AG04450 (cell line): ENCODE data around the gene HMG20B. TPM values are rescaled to one million over a fixed set of nuclear protein-coding genes. Genes with fewer than 3 reads are reported as not detected.

Experiments
- CTCF ChIA-PET: fragments of 300-600, 350-600 bp; formaldehyde crosslinking; extraction: SDS; loops from one replicate; lab custom pipeline; 2022; ENCODE audit warnings: antibody characterized with exemption, inconsistent platforms; lab: Charles Lee
- POLR2A ChIA-PET: fragments of 350-600 bp; formaldehyde crosslinking; extraction: SDS; loops from one replicate; lab custom pipeline; 2021; ENCODE audit warnings: antibody characterized with exemption, inconsistent platforms; lab: Yijun Ruan, JAX
- DNase-seq: peaks from one replicate; pipeline ENCODE4 v3.0.0-alpha.2; 2011; ENCODE audit warnings: low read depth, low spot score
- H3K27ac ChIP-seq: one replicate; pipeline ENCODE4 v1.5.1; 2012; ENCODE audit warnings: low read depth, low read length, control low read depth
- H3K27me3 ChIP-seq: one replicate; pipeline ENCODE4 v1.6.0; 2012; ENCODE audit warnings: low read length; ENCODE audit not compliant: control insufficient read depth, insufficient read depth
- H3K4me3 ChIP-seq: 2 replicates; pipeline ENCODE4 v1.5.1; 2011; ENCODE audit warnings: mild to moderate bottlenecking, low read depth, low read length, control low read depth
- H3K9me3 ChIP-seq: 2 replicates; pipeline ENCODE4 v1.5.1; 2012; ENCODE audit warnings: low read length; ENCODE audit not compliant: control insufficient read depth, insufficient read depth
- CTCF ChIP-seq: IDR thresholded peaks from 2 replicates; pipeline ENCODE4 v1.5.1; 2011; ENCODE audit warnings: low read depth, low read length, control low read depth, inconsistent platforms
- polyA plus RNA-seq: library from polyadenylated mRNA; depleted of rRNA; stranded (reverse); fragments of >200 nt; gene quantifications from 2 replicates; pipeline ENCODE4 v1.2.3, GENCODE V29; 2011

The HMG20B gene
- polyA plus RNA-seq, 1 experiment, result 30.5 TPM

GRCh38 chr19:3620817-3621547 is 48.2 kb downstream of the HMG20B start:
- no peak overlapping the region for H3K27ac ChIP-seq
- CTCF ChIA-PET, result no interaction called here
- no peaks in the 10 kb centered on the region; the same call in 1 of the 2 replicates for H3K9me3 ChIP-seq
- no peak for DNase-seq
- H3K4me3 ChIP-seq, result no peak overlapping the region
- POLR2A ChIA-PET, result no interaction called here
- no peak for TF ChIP-seq CTCF
- no peaks in the 10 kb centered on the region for H3K27me3 ChIP-seq

DNA sequence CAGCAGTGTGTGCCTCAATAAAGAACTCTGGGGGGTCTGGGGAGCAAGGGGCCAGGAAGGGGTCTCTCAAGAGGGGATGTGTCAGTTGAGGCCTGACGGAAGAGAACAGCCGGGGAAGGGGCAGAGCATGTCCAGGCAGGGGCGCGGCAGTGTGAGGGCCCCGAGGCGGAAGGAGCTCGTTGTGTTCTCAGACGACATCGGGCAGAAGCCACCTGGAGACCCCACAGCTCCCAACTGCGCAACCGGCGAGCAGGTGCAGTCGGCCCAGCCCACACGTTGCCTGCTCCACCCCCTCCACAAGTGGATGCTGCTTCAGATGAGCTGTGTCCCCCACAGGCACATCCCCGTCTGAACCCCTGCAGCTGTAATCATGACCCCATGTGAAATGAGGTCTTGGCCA is 48.9 kb downstream of the HMG20B start:
- DNase-seq, result no peak
- ChIA-PET POLR2A (no interaction called here), CTCF (no interaction called here)
- H3K27ac ChIP-seq, result no peak overlapping the region
- no peaks in the 10 kb centered on the region; the same call in 1 of the 2 replicates for H3K9me3 ChIP-seq
- H3K27me3 ChIP-seq, result no peaks in the 10 kb centered on the region
- no peak overlapping the region for H3K4me3 ChIP-seq
- TF ChIP-seq CTCF, result no peak

DNA sequence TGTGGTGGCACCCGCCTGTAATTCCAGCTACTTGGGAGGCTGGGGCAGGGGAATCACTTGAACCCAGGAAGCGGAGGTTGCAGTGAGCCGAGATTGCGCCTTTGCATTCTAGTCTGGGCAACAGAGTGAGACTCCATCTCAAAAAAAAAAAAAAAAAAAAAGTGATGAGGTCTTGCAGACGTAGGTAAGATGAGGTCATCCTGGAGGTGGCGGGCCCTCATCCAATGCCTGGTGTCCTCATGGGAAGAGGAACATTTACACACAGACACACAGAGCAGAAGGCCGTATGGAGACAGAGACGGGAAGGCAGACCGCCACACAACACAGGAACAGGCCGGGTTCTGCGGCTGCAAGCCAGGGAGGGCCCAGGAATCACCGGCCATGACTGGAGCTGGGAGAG is 49.5 kb downstream of the HMG20B start:
- Histone ChIP-seq H3K4me3 (no peak overlapping the region), H3K27ac (no peak overlapping the region), H3K27me3 (no peaks in the 10 kb centered on the region), H3K9me3 (no peaks in the 10 kb centered on the region; the same call in 1 of the 2 replicates)
- CTCF ChIA-PET, result no interaction called here
- POLR2A ChIA-PET, result no interaction called here
- no peak for DNase-seq
- no peak for TF ChIP-seq CTCF

DNA sequence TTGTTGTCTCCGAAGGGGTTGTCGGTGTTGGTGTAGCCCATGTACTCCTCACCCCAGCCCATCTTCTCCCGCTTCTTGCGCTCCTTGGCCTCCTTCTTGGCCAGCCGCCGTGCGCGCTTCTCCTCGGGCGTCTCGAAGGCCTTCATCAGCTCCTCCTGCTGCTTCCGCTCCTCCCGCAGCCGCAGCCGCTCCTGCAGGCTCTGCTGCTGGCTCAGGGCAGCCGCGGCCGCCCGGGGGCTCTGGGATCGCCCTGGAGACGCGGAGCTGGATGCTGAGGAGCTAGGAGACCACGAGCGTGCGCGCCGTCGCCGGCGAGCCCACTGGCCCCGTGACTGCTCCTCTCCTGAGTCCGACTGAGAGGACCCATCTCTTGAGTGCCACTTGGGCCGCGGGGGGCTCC is 51.0 kb downstream of the HMG20B start:
- ChIA-PET POLR2A (no interaction called here), CTCF (no interaction called here)
- no peak overlapping the region for H3K27ac ChIP-seq
- no peak for TF ChIP-seq CTCF
- no peaks in the 10 kb centered on the region; the same call in 1 of the 2 replicates for H3K9me3 ChIP-seq
- DNase-seq, result no peak
- H3K4me3 ChIP-seq, result no peak overlapping the region
- H3K27me3 ChIP-seq, result no peaks in the 10 kb centered on the region

DNA sequence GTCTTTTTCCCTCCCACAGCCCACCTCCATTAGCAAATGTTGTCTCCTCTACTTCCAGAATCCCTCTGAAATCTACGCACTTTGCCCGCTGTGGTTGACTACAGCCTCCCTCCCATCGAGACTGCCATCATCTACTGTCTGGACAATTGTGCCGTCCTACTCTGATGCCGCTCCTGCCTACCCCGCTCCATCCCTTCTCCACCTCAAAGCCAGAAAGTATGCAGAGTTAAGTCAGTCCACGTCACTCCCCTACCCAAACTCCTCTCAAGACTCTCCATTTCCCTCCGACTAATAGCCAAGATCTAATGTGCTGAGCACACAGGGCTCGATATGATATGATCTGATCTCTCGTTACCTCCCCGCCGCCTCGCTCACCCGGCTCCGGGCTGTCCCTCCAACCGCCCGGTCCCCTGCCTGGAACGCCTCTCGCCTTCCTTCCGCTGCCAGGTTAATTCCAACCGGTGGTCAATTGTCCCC is 53.3 kb downstream of the HMG20B start:
- POLR2A ChIA-PET, result interaction anchor here (0.6 kb wide), 1 partner anchor 249 kb away, joined by 5 read pairs; no protein-coding TSS in a partner anchor
- H3K27me3 ChIP-seq, result no peaks in the 10 kb centered on the region
- no peaks in the 10 kb centered on the region; the same call in 1 of the 2 replicates for H3K9me3 ChIP-seq
- no peak for DNase-seq
- H3K27ac ChIP-seq, result no peak overlapping the region
- CTCF ChIA-PET, result no interaction called here
- H3K4me3 ChIP-seq, result peak overlapping the region; percentile 88
- no peak for TF ChIP-seq CTCF
